Measurements from ENCODE around the gene LINGO1. TPM values are rescaled to one million over a fixed set of nuclear protein-coding genes. Genes with fewer than 3 reads are reported as not detected.

Gene LINGO1
- total and polyA plus RNA-seq, 2 of the 8 experiments (the other 6 are each of a cell fraction or from before 2014, with no cell fraction given), result 57.1 to 114 TPM

DNA sequence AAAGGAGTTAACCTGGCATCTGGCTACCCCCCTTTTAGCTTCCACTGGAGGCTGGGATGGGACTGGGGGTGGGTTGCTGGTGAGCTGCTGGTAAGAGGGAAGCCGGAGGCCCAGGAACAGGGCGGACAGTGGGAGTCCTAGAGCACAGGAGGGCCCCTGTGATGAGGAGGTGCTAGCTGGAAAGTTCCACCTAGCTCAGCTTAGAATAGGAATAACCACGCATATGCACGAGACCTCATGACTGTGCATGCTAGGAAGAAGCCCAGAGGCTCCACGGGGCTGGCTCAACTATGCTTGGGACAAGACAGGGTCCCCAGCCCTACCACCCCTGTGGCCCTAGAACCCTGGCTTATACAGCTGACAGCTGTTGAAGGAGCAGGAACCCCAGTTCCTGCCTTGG lies 34.1 kb downstream of the LINGO1 start:
- H3K79me1 ChIP-seq (ENCODE audit: low read depth, low read length), result no peaks in the 10 kb centered on the region
- no peak overlapping the region for H3K9ac ChIP-seq (replicated peaks in 1 of 4; ENCODE audit: extremely low read depth in 1 of 4, low read depth in 3 of 4, low read length in 3 of 4)
- H4K8ac ChIP-seq (ENCODE audit: extremely low read depth, insufficient read depth, low read length), result no peak overlapping the region
- H3K23ac ChIP-seq (ENCODE audit: insufficient read length), result no peak overlapping the region
- H3K9me3 ChIP-seq (ENCODE audit: insufficient read depth in 2 of 2, low read depth in 1 of 2, low read length in 1 of 2), result no peaks in the 10 kb centered on the region
- 0 out of 2 replicates have a peak overlapping the region, but pooled peaks have one; percentile 48 for H2BK20ac ChIP-seq (ENCODE audit: low read length)
- H3K79me2 ChIP-seq (ENCODE audit: control insufficient read depth in 1 of 2, insufficient read depth in 2 of 2, low read length in 2 of 2), result no peaks in the 10 kb centered on the region
- H3K4me2 ChIP-seq (ENCODE audit: insufficient read depth in 1 of 2, low read depth in 2 of 2, low read length in 2 of 2), result no peak overlapping the region
- H3K27me3 ChIP-seq (replicated peaks in 1 of 4; ENCODE audit: control insufficient read depth in 3 of 4, extremely low read depth in 1 of 4, insufficient read depth in 3 of 4, low read length in 3 of 4), result no peaks in the 10 kb centered on the region
- ChIA-PET CTCF (ENCODE audit: partially characterized antibody) (interaction anchor here (0.8 to 17.9 kb wide), 8 partner anchors 8 to 223 kb away, joined by 3 to 161 read pairs (median 6); partner anchors contain the start of gene LINGO1), POLR2A (ENCODE audit: partially characterized antibody) (interaction anchor here (2.3 kb wide), 1 partner anchor 9 kb away, joined by 8 read pairs; no protein-coding TSS in a partner anchor)
- no peak overlapping the region; the same call in 1 of the 2 replicates for H2BK5ac ChIP-seq (ENCODE audit: low read depth, low read length)
- no peak overlapping the region for H3K56ac ChIP-seq (replicated peaks; ENCODE audit: insufficient read length, low read depth, low read length)
- no peaks in the 10 kb centered on the region for H4K20me1 ChIP-seq (replicated peaks in 1 of 2; ENCODE audit: control insufficient read depth in 1 of 2, insufficient read depth in 2 of 2, low read length in 2 of 2)
- 91% methylated on average over 5 of the region's 5 CpGs; no CpG with 5 or more reads in 1 of the 2 experiments for WGBS, 2 experiments (ENCODE audit: extremely low coverage in 1 of 2, insufficient coverage in 1 of 2, insufficient read length in 1 of 2, insufficient replicate concordance in 2 of 2, low coverage in 1 of 2, low lambda C conversion rate in 2 of 2, missing lambda C conversion rate in 1 of 2)
- H3K4me3 ChIP-seq (ENCODE audit: extremely low read depth in 1 of 4, insufficient read depth in 2 of 4, low read depth in 3 of 4, low read length in 4 of 4), result no peak overlapping the region
- H2AK5ac ChIP-seq (ENCODE audit: low read depth, low read length), result no peak overlapping the region
- FAIRE-seq (no peak), DNase-seq (ENCODE audit: low read depth in 1 of 2, low spot score in 2 of 2) (no peak)
- peak overlapping the region; percentile 46 for H4K91ac ChIP-seq (replicated peaks; ENCODE audit: insufficient read length, low read length)
- no peak overlapping the region for H3K27ac ChIP-seq (ENCODE audit: low read depth, low read length)
- 0 out of 2 replicates have a peak overlapping the region, but pooled peaks have one; percentile 61 for H2BK15ac ChIP-seq (ENCODE audit: low read length)
- no peak overlapping the region for H2BK120ac ChIP-seq (replicated peaks; ENCODE audit: low read depth, low read length)
- peaks cover 0 to 5% (median under 1%) of the 10 kb centered on the region in 4 experiments; a peak in 1 of 7 replicates for H3K4me1 ChIP-seq (replicated peaks in 1 of 4; ENCODE audit: control insufficient read depth in 3 of 4, insufficient read depth in 4 of 4, low read length in 3 of 4)
- H3K23me2 ChIP-seq (ENCODE audit: low read depth, low read length), result no peaks in the 10 kb centered on the region
- no peak for TF ChIP-seq SAP30 (IDR thresholded peaks at IDR 0.05; ENCODE audit: insufficient read depth, insufficient replicate concordance, low read length)
- no peak for TF ChIP-seq SUZ12 (IDR thresholded peaks at IDR 0.05; ENCODE audit: low read length)
- TF ChIP-seq, protein P1, sequence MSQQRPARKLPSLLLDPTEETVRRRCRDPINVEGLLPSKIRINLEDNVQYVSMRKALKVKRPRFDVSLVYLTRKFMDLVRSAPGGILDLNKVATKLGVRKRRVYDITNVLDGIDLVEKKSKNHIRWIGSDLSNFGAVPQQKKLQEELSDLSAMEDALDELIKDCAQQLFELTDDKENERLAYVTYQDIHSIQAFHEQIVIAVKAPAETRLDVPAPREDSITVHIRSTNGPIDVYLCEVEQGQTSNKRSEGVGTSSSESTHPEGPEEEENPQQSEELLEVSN (IDR thresholded peaks at IDR 0.05), result no peak
- TF ChIP-seq GTF2F1 (IDR thresholded peaks at IDR 0.05; ENCODE audit: borderline replicate concordance, low read depth, low read length), result no peak
- TF ChIP-seq CBX8 (IDR thresholded peaks at IDR 0.05; ENCODE audit: borderline replicate concordance, low read depth, low read length), result no peak
- no peak for TF ChIP-seq SIRT6 (IDR thresholded peaks at IDR 0.05; ENCODE audit: low read length)
- no peak for TF ChIP-seq EP300 (IDR thresholded peaks at IDR 0.05; ENCODE audit: borderline replicate concordance in 1 of 2, low read depth in 2 of 2, low read length in 2 of 2)
- H3K18ac ChIP-seq (ENCODE audit: extremely low read depth, low read length), result no peak overlapping the region
- no peak overlapping the region for H4K5ac ChIP-seq (ENCODE audit: insufficient read length, low read depth, low read length)
- no peak overlapping the region for H2BK12ac ChIP-seq (ENCODE audit: low read depth, low read length)
- H3K4ac ChIP-seq (replicated peaks; ENCODE audit: insufficient read length, low read depth, low read length), result no peak overlapping the region
- H3K36me3 ChIP-seq (ENCODE audit: control insufficient read depth in 2 of 4, insufficient read depth in 4 of 4, low read length in 3 of 4), result no peaks in the 10 kb centered on the region
- H2AFZ ChIP-seq (ENCODE audit: low read length), result no peak overlapping the region
- no peak overlapping the region for H3K14ac ChIP-seq (ENCODE audit: insufficient read length)

Measured in H1 (cell line).